ENCODE data around the gene ZNF672. TPM values are rescaled to one million over a fixed set of nuclear protein-coding genes. Genes with fewer than 3 reads are reported as not detected.
"Not testable (repeated sequence)": the region's sequence is repeated elsewhere in the genome, so short reads cannot be mapped to it uniquely, and the experiment has no call there.

The ZNF672 gene
- total RNA-seq, 2 donors from 2014 or later, result 41.6 to 42.2 TPM

DNA sequence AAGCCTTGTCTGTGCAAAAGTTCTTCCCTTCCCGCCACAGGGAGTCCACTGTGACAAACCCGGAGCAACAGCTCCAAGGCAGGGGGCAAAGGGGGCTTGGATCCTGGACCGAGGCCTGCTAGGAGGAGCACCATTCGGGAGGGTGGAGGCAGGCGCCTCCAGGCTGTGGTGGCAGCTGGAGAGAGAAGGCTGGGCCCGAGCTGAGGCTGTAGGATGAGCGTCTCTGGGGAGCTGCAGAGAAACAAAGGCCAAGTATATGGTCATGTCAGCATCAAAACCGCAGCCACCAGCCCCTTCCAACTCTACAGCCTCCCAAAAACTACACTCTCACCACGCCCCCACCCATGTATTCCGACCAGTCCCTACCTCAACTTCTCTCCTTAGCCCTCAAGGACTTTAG lies 12.9 kb upstream of the ZNF672 start:
- no peak for ATAC-seq
- intact Hi-C loops (cut with DNase I), result no loop called here

DNA sequence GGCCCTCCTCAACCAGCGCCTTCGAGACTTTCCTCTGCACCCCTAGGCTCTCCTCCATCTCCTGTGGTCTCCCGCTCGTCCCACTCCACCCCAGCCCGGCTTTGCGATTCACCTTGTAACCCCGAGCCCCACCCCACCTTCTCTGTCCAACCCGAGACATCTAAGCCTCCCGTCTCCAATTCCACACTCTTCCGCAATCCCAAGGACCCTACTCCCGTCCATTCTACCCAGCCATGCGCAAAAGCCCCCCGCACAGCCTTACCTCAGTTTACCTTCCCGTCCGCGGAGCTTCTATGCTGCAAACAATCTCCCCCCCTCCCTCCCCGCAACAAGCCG lies 12.5 kb upstream of the ZNF672 start:
- ATAC-seq (peak; percentile 3 to 6), DNase-seq (no peak)
- intact Hi-C loops (cut with DNase I), result no loop called here

More for the DNA sequence above, 12.9 kb upstream of the ZNF672 start:
- DNase-seq, result no peak

DNA sequence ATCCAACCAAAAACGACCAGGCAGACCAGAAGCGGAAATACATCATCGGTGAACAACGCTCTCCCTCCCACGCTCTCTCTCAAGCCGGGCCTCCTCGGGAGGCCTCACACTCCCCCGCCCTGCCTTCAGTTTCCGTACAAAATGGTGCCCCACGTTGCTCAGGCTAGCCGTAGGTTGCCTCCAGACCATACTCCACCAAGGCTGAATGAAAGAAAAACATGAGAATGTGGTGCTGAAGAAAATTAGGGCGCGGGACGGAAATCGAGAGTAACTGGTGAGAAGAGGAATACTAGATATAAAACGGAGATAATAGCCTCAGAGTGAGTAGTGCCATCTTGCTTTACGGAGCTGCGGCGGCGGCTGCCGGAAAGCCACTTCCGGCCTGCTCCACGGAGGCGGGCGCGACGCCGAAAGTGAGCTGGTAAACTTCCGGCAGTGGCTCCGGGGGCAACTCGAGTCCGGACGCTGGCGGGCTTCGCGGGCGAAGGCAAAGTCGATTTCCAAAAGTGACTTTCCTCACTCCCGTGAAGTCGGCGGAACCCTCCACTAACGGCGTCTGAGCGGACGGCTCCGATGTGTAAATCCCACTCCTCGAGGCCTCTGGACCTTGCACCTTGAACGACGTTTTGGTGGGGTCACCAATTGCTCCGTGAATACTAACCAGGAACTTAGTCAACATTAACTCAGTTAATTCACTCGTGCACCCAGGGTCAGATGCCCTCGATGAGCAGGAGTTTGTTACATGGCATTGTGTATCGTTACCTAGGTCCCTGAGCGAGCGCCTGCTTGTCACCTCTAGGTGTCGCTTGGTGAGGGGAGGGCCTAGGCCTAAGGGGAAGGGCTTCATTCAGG lies 11.9 kb upstream of the ZNF672 start, which contains the start of gene SH3BP5L:
TSS of gene SH3BP5L (minus strand) at position 7 of the 852 bp plus-strand sequence. CDS start 980 bp downstream, outside the sequence.
- intact Hi-C loops (cut with DNase I), result no loop called here
- DNase-seq (peak; percentile 94), ATAC-seq (peak; percentile 93 to 97)

DNA sequence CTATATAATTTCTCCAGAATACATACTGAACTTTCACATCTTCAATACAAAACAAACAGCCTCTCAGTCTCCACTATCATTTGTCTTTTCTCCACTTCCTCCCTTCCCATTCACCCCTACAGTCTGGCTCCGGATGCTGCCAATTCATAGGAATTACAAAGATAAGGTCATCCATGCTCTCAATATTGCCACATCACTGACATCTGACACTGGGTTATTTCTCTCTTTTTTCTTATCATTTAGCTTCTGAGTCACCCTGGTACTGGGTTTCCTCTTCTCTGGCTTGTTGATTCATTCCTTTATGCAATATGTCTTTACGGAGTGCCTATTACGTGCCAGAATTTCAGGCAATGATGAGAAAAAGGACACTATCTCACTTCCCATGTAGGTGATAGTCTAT lies 9.2 kb upstream of the ZNF672 start:
- DNase-seq (no peak), ATAC-seq (peak in 1 of 2 donors; percentile 6)
- intact Hi-C loops (cut with DNase I), result no loop called here

DNA sequence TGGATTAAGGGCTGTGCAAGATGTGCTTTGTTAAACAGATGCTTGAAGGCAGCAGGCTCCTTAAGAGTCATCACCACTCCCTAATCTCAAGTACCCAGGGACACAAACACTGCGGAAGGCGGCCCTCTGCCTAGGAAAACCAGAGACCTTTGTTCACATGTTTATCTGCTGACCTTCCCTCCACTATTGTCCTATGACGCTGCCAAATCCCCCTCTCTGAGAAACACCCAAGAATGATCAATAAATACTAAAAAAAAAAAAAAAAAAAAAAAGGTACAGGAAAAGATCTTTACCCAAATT lies 7.4 kb upstream of the ZNF672 start:
- ATAC-seq; DNase-seq; intact Hi-C loops (cut with DNase I): not testable (repeated sequence)

DNA sequence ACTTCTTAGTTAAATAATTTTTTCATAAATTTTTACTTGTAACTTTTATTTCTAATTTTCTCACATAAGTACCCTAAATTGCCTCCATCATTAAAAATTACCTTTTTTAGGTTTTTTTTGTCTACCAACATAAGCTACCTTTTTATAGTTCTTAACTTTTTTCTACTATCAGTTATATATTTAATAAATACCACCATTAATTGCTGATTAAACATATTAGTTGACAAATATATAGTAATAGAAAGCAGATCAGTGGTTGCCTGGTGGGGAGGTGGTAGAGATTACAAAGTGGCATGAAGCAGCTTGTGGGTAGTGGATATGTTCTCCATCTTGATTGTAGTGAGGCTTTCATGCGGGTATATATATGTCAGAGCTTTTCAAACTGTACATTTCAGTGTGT lies 6.2 kb upstream of the ZNF672 start:
- ATAC-seq, result no peak
- intact Hi-C loops (cut with DNase I), result no loop called here
- DNase-seq, result no peak

DNA sequence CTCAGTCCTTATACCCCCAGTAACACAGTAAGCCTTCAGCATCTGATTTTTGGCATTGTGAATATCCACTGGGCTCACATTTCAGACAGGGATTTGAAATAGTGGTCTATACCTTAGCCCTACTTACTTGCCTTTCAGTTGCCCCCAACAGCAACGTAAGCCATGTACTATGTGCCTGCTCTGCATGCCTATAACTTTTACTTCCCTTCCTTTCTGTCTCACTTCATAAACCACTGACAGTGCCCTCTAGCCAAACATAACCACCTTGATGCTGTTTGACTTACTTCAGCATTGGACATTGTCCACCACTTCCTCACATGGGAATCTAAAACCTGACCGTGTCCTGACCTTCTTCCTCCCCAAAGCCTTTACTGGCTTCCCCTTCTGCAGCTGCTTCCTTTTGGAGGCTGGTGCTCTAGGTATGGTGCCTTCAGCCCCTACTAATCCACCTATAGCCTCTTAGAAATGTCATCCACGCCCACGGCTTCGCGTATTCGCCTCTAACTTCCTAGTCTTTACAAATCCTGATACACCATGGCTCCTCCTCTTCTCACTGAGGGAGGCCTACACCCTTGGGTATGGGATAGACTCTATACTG lies 3.6 kb upstream of the ZNF672 start:
- no peak for ATAC-seq
- DNase-seq, result no peak
- intact Hi-C loops (cut with DNase I), result no loop called here

DNA sequence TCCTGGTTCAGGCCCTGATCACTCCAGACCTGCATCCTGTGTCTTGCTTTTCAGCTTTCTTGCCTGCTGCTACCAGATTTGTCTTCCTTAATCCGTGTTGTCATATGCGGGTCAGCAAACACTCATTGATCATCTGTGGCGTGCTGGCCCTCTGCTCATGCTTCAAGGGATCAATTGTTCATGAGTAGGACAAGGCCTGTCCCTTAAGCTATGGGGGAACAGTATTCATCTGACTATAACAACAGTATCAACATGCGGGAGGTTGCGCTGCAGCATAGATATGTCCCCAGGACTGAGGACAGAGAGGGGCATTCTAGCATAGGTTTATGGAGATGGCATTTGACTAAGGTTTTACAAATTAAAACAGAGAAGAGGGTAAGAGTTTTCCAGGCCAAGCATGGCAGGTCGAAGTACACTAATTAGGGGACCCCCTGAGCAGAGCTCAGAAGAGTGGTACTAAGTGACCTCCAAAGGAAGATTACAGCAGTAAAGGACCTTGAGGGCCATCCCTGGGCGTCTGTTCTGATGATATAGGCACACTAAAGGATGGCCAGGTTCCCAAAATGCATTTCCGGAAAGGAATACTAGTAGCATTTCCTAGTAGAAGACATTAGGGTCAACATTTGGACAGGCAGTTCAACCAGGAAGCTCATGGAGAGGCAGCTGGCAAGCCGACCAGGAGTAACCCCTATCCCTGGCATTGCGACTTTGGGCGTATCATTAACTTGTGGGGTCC lies 811 bp upstream of the ZNF672 start:
- no peak for DNase-seq
- ATAC-seq, result no peak
- intact Hi-C loops (cut with DNase I), result no loop called here

DNA sequence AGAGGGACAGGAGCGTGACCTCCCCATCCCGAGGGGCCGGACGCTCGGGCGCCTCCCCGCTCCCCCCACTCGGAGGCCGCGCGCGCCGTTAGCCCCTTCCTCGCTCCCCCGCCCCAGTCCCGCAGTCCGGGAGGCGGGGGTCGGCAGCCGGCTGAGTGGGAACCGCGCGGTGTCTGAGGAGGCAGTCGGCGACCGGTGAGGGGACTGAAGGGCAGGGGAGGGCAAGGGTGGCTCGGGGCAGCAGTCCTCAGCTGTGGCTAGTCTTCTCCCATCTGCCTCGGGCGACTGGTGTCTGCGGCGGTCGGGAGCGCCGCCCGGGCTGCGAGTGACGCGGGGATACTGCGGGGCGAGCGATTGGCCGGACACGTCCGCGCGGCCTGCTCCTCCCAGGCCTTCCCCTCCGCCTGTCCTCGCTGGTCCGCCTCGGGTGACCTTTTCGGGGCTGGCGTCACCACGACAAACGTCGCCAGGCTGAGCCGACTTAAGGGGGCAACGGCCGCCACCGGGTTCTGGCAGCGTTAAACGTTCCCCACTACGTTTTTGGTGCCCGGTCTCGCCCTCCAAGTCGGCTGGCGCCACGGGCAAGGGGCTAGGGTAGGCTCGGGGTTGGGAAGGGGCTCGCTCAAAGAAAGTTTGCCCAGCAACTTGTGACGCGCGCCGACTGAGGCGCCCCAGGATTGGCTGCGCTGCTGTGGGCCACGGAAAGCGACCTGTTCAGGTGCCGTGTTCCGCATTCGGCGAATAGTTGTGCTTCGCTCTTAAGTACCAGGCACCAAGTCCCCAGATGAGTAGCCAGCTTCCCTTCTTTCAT lies 538 bp downstream of the ZNF672 start:
- intact Hi-C loops (cut with DNase I), result loop anchor here in 1 of 2 donors (1.0 kb wide), 1 partner anchor 20 kb away; no protein-coding TSS in a partner anchor
- peak; percentile 85 to 88 for ATAC-seq
- DNase-seq, result peak; percentile 93

DNA sequence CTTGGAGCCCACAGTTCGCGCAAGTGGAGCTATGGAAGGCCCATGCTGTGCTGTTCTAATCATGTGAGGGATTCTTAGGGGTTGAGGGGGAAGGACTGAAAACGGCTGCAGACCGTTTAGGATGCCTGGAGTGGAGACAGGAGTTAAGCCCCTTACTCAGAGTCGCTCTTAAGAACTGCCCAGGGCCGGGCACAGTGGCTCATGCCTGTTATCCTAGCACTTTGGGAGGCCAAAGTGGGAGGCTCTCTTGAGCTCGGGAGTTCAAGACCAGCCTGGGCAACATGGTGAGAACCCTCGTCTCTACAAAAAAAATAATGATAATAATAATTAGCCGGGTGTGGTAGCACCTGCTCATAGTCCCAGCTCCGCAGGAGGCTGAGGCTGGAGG lies 1.1 kb downstream of the ZNF672 start:
- no peak for DNase-seq
- intact Hi-C loops (cut with DNase I), result loop anchor here in 1 of 2 donors (1.0 kb wide), 1 partner anchor 19 kb away; no protein-coding TSS in a partner anchor
- no peak for ATAC-seq

DNA sequence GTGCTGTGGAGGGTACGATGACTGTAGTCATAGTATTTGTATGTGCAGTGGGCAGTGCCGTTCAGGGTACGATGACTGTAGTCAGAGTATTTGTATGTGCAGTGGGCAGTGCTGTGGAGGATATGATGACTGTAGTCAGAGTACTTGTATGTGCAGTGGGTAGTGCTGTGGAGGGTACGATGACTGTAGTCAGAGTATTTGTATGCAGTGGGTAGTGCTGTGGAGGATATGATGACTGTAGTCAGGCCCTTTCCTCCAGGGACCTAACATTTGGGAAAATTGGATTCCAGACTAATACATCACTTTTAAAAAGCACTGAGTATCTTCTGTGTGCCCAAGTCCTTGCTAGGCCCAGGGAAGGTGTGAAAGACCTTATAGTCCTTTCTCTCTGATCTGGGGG lies 2.9 kb downstream of the ZNF672 start:
- intact Hi-C loops (cut with DNase I), result no loop called here
- no peak for ATAC-seq
- no peak for DNase-seq

DNA sequence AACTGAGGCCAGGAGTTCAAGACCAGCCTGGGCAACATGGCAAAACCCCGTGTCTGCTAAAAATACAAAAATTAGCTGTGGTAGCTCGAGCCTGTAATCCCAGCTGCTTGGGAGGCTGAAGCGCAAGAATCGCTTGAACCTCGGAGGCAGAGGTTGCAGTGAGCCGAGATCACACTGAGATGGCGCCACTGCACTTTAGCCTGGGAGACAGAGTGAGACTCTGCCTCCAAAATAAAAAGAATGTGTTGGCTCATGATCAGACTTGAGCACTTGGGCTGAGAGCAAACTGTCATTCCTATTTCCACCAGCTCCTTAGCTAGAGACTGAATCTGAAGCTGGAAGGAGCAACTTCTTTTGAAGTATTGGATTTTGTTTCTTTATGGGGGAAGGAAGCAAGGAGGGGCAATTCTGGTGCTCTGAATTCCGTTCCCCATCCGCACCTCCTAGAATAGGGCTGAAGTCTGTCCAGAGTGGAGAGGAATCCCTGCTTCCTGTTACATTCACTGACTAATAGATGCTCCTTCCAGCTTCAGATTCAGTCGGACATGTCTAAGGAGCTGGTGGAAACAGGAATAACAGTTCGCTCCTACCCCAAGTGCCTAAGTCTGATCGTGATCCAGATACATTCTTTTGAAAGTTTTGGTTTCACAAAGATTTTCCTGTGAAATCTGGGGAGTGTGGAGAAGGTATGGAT lies 3.8 kb downstream of the ZNF672 start:
- DNase-seq, result no peak
- intact Hi-C loops (cut with DNase I), result no loop called here
- ATAC-seq, result no peak

DNA sequence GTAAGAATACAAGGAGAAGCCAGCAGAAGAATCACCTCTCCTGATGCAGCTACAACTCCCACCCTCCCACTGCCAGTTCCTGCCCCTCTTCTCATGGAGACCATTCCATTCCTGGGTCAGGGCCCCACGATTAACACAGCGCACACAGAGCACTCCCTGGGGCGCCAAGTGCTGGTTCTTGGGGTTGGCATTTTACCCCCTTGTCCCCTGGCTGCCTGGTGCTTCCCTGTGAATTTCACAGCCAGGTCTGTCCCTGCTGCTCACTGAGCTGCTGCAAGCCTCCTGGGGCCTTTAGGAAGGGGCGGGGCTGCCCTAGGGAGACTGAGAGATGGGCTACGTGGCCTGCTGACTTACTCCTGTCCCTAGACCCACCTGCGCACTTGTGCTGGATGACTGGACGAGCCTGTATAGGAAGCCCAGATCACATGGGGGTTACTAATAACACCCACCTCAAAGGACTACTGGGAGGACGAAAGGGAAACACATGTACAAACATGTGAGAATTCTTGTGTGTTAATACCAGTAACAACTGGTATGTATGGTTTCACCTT lies 4.8 kb downstream of the ZNF672 start:
- DNase-seq (no peak), ATAC-seq (no peak)
- intact Hi-C loops (cut with DNase I), result no loop called here

DNA sequence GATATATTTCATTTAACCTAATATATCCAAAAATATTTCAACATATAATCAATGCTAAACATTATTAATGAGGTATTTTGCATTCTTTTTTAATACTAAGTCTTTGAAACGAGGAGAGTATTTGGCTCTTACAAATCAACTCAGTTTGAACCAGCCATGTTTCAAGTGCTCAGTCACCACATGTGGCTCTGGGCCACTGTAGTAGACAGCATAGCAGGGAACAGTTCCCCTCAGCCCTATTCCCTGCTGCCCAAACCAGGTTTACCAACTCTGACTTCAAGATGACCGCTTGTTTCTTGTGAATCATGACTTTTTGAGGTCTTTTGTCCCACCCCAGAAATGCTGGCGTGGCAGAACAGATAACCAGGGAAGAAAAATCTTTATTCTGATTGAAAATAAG lies 5.7 kb downstream of the ZNF672 start:
- DNase-seq (no peak), ATAC-seq (no peak)
- intact Hi-C loops (cut with DNase I), result no loop called here

DNA sequence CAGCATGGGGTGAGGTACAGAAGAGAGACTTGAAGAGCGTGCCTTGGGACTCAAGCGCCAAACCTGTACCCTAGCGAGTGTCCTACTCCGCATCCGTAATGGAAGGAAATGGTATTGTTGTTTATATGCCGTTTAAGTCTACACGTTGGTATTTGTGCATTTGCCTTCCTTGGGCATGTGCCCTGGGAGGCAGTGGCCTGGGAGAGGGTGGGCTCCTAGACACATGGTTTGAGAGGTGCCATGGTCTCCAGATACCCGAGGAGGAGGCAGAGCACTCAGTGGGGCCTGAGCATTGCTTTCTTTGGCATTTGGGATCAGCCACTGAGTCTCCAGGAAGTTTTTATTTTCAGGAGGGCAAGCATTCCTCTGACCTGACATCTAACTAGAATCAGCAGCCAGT lies 6.5 kb downstream of the ZNF672 start:
- intact Hi-C loops (cut with DNase I), result no loop called here
- DNase-seq, result no peak
- ATAC-seq, result no peak

DNA sequence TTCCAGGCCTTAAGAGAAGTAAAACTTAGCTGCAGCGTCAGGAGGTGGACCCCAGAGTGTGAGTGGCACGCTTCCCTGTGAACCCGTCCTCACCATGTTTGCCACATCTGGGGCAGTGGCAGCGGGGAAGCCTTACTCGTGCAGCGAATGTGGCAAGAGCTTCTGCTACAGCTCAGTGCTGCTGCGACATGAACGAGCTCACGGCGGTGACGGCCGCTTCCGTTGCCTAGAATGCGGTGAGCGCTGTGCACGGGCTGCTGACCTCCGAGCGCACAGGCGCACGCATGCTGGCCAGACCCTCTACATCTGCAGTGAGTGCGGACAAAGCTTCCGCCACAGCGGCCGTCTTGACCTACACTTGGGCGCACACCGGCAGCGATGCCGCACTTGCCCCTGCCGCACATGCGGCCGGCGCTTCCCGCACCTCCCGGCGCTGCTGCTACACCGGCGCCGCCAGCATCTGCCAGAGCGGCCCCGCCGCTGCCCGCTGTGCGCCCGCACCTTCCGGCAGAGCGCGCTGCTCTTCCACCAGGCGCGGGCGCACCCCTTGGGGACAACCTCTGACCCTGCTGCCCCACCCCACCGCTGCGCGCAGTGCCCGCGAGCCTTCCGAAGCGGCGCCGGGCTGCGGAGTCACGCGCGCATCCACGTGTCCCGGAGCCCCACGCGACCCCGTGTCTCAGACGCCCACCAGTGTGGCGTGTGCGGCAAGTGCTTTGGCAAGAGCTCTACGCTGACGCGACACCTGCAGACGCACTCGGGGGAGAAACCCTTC lies 9.3 kb downstream of the ZNF672 start:
- DNase-seq (no peak), ATAC-seq (no peak)
- intact Hi-C loops (cut with DNase I), result no loop called here

DNA sequence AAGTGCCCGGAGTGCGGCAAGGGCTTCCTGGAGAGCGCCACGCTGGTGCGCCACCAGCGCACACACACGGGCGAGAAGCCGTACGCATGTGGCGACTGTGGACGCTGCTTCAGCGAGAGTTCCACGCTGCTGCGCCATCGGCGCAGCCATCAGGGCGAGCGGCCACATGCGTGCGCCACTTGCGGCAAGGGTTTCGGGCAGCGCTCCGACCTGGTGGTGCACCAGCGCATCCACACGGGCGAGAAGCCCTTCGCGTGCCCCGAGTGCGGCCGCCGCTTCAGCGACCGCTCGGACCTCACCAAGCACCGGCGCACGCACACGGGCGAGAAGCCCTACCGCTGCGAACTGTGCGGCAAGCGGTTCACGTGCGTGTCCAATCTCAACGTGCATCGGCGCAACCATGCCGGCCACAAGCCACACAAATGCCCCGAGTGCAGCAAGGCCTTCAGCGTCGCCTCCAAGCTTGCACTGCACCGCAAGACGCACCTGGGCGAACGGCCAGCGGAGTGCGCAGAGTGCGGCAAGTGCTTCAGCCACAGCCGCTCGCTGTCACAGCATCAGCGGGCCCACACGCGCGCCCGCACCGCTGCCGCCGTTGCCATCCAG lies 10.0 kb downstream of the ZNF672 start:
- ATAC-seq, result no peak
- intact Hi-C loops (cut with DNase I), result no loop called here
- DNase-seq, result no peak

Data from left cardiac atrium (tissue), 4 donors.